OCI-LY7 (cell line): ENCODE measurements around the gene CRYL1.

Source experiments
- CTCF ChIP-seq: fragments of 200-600 bp; sonication (generic); conservative IDR thresholded peaks from 2 replicates; pipeline ENCODE4 v1.5.1; 2014; ENCODE audit warnings: mild to moderate bottlenecking, antibody characterized with exemption, low read length, moderate library complexity, mixed read lengths
- EZH2phosphoT487 ChIP-seq: fragments of 200-600 bp; sonication (generic); IDR thresholded peaks from 2 replicates; pipeline ENCODE4 v1.6.1; 2018; ENCODE audit warnings: low read depth, borderline replicate concordance, mild to moderate bottlenecking, mixed run types, antibody characterized with exemption, low read length, moderate library complexity, mixed read lengths

- TF ChIP-seq CTCF = no peak
- TF ChIP-seq EZH2phosphoT487 = no peak
Measured at GRCh38 chr13:20494656-20495055, 31.0 kb downstream of the CRYL1 start.
